ENCODE results near the gene CSMD2. TPM values are rescaled to one million over a fixed set of nuclear protein-coding genes. Genes with fewer than 3 reads are reported as not detected.

The CSMD2 gene
- total RNA-seq, 1 donor from 2014 or later: 1.8 TPM

DNA sequence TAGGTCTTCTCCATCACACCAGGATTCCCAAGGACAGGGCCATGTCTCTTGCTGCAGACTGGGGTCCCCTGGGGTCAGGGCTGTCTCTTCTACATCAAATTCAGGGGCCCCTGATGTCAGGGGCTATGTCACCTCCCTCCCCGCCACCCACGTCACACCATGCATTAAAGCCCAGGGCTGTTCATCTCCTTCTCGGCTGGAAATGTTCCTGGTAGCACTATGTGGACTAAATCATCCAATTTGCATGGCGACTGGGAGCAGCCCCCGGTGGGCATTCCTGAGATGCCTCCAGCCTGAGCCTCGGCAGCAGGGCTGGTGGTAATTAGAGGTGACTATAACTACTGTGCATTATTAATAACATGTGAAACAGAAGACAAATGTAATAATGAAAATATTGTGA, 452.8 kb downstream of the CSMD2 start:
- Mint-ChIP-seq H3K9me3 (no peaks in the 10 kb centered on the region), H3K36me3 (no peaks in the 10 kb centered on the region), H3K4me1 (ENCODE audit: unreplicated experiment) (peaks cover 6% of the 10 kb centered on the region), H3K4me3 (no peak overlapping the region), H3K27me3 (peaks cover 11% of the 10 kb centered on the region), H3K27ac (no peak overlapping the region)
- DNase-seq (ENCODE audit: extremely low spot score, unreplicated experiment): peak; percentile 56
- TF ChIP-seq, protein P1, sequence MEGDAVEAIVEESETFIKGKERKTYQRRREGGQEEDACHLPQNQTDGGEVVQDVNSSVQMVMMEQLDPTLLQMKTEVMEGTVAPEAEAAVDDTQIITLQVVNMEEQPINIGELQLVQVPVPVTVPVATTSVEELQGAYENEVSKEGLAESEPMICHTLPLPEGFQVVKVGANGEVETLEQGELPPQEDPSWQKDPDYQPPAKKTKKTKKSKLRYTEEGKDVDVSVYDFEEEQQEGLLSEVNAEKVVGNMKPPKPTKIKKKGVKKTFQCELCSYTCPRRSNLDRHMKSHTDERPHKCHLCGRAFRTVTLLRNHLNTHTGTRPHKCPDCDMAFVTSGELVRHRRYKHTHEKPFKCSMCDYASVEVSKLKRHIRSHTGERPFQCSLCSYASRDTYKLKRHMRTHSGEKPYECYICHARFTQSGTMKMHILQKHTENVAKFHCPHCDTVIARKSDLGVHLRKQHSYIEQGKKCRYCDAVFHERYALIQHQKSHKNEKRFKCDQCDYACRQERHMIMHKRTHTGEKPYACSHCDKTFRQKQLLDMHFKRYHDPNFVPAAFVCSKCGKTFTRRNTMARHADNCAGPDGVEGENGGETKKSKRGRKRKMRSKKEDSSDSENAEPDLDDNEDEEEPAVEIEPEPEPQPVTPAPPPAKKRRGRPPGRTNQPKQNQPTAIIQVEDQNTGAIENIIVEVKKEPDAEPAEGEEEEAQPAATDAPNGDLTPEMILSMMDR (conservative IDR thresholded peaks at IDR 0.05): no peak

DNA sequence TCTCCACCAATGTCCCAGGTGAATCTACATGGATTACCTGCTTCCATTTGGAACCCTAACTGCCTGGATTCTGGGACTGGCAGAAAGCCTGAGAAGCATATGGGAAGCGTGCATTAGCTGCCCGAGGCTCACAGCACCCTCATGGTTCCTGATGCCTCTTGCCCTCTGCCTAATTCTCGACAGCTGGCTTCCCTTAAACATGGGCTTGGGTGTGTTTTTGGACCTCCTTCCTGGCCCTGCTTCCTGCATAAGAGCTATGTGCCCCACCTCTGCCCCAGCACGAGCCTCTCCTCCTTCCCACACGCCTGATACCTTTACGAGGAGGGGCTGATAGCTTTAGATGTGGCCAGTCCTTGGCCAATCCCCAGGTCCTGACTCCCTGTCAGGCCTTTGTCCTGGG, 453.5 kb downstream of the CSMD2 start:
- TF ChIP-seq, protein P1 (conservative IDR thresholded peaks at IDR 0.05): no peak
- peaks cover 6% of the 10 kb centered on the region for H3K4me1 Mint-ChIP-seq (ENCODE audit: unreplicated experiment)
- H3K4me3 Mint-ChIP-seq: no peak overlapping the region
- peaks cover 4% of the 10 kb centered on the region for H3K27me3 Mint-ChIP-seq
- H3K36me3 Mint-ChIP-seq: no peaks in the 10 kb centered on the region
- H3K27ac Mint-ChIP-seq: no peak overlapping the region
- H3K9me3 Mint-ChIP-seq: no peaks in the 10 kb centered on the region
- no peak for DNase-seq (ENCODE audit: extremely low spot score, unreplicated experiment)

DNA sequence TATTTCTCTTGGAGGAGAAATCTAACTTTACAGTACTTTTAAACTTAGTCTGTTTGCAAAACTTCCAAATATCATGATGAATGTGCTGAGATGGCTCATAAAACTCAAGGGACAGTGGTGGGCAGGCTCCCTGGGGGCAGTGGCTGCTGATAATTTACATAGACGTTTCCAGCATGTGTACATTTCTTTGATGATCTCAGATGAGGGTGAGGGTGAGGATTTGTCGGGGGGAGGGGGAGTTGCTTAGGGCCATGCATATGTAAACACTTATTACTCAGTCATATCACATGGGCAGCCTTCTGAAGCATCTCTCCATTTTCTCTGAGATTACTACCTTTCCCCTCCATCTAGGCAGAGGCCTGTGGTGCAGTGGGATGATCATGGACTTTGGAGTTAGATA, 454.1 kb downstream of the CSMD2 start:
- TF ChIP-seq, protein P1 (conservative IDR thresholded peaks at IDR 0.05): no peak
- no peak overlapping the region for H3K4me3 Mint-ChIP-seq
- H3K4me1 Mint-ChIP-seq (ENCODE audit: unreplicated experiment): peaks cover 6% of the 10 kb centered on the region
- no peak for DNase-seq (ENCODE audit: extremely low spot score, unreplicated experiment)
- H3K9me3 Mint-ChIP-seq: no peaks in the 10 kb centered on the region
- H3K27me3 Mint-ChIP-seq: peaks cover 4% of the 10 kb centered on the region
- H3K27ac Mint-ChIP-seq: no peak overlapping the region
- H3K36me3 Mint-ChIP-seq: no peaks in the 10 kb centered on the region

DNA sequence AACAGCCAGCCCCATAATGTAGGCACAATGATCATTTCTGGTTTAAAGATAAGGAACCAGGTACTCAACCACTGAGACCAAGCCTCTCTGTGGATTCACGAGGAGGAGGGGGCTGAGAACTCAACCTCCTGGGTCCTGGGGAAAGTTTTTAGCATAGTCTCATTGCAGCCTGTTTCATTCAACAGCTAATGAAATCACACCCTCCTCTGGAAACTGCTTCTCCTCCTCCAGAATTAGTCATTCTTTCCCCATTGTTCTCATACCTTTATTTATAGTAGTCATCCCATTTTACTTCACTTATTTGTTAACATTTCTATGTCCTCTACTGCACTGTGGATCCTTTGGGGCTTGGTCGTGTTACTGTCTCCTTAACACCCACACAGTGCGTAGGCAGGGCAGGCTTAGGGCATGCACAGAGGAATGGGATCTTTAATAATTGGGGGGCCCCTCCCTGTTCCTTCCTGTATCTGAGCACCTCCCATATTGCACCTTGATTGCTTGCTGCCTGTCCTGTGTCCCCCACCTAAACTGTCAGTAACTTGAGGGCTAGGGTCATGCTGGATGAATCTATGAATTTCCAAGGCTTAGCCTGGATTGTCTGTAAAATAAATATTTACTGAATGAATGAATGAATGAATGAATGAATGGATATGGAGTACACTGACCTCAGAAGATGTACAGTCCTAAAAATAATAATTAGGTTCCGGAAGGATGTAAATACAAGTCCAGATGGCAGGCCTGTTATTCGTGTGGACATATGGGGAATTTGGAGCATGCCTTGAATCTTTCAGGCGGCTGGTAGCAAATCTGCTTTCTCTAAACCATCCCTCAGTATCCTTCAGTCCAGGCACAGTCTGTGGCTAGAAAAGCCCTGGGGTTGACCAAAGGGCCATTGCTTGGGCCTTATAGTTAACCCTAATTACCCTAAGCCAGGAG, 455.0 kb downstream of the CSMD2 start:
- DNase-seq (ENCODE audit: extremely low spot score, unreplicated experiment): no peak
- TF ChIP-seq, protein P1 (conservative IDR thresholded peaks at IDR 0.05): no peak
- Mint-ChIP-seq H3K9me3 (no peaks in the 10 kb centered on the region), H3K4me3 (no peak overlapping the region), H3K4me1 (ENCODE audit: unreplicated experiment) (peaks cover 6% of the 10 kb centered on the region), H3K27me3 (peaks cover 4% of the 10 kb centered on the region), H3K36me3 (no peaks in the 10 kb centered on the region), H3K27ac (no peak overlapping the region)

DNA sequence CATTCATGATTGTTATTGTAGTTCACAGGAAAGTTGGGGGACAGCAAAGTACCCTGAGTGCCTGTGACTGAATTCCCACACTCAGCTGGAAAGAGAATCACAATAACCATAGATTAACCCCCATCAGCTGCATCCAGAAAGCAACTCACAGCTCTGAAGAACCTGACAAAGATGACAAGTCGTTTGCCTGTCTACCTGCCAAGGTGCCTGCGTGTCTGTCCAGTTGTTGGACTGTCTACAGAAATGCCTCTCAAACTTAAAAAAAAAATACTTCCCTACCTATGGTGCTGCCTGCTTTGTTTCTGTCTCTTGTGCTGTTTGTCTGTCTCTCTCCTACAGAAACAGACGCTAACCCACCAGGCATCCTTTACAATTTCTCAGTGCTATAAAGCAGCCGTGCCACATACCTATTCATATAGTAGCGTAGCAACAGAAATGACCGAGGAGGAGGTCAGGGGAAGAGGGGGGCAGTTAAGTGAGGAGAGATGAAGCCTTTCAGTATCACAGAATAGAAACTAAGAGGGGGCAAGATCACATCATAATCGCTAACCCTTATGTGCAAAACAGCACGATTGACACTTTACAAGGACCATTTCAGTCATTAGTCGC, 455.8 kb downstream of the CSMD2 start:
- Mint-ChIP-seq H3K36me3 (no peaks in the 10 kb centered on the region), H3K27me3 (peaks cover 4% of the 10 kb centered on the region), H3K4me3 (no peak overlapping the region), H3K27ac (no peak overlapping the region), H3K9me3 (no peaks in the 10 kb centered on the region), H3K4me1 (ENCODE audit: unreplicated experiment) (peaks cover 6% of the 10 kb centered on the region)
- DNase-seq (ENCODE audit: extremely low spot score, unreplicated experiment): peak; percentile 8
- TF ChIP-seq, protein P1 (conservative IDR thresholded peaks at IDR 0.05): no peak

Measured in type B pancreatic cell (in vitro differentiated cells).